IMR-90 (cell line): Measurements from ENCODE around the gene WASHC3. TPM values are rescaled to one million over a fixed set of nuclear protein-coding genes. Genes with fewer than 3 reads are reported as not detected.

Source experiments
- ATAC-seq: fragments of 200-7000 bp; cut with Tn5 transposase; 2 replicates; pipeline ENCODE4 v1.9.1; 2020; ENCODE audit warnings: low read depth, mild to moderate bottlenecking, moderate library complexity
- BruUV-seq: library from RNA; stranded (reverse); fragments of 400-500 nt; replicated peaks from 2 replicates; lab custom pipeline; 2021; lab: Mats Ljungman, UMichigan
- CTCF ChIA-PET: fragments of 300-600 bp; formaldehyde crosslinking; extraction: SDS; loops from one replicate; lab custom pipeline; 2021; ENCODE audit warnings: antibody characterized with exemption; lab: Yijun Ruan, JAX
- POLR2A ChIA-PET: fragments of 300-600 bp; sonication (Branson Sonifier 250); formaldehyde crosslinking; loops from one replicate; lab custom pipeline; 2022; ENCODE audit warnings: antibody characterized with exemption; ENCODE audit not compliant: unreplicated experiment; lab: Charles Lee
- DNase-seq: peaks from one replicate; pipeline ENCODE4 v3.0.0; 2013
- H2AFZ ChIP-seq: replicated peaks from 2 replicates; pipeline ENCODE3; 2013; ENCODE audit warnings: low read length, mild to moderate bottlenecking; ENCODE audit not compliant: poor library complexity
- H2AK5ac ChIP-seq: 2 replicates; pipeline ENCODE4 v1.6.1; 2013; ENCODE audit warnings: low read depth, low read length, inconsistent platforms
- H2AK9ac ChIP-seq: replicated peaks from 2 replicates; pipeline ENCODE3; 2013; ENCODE audit warnings: mild to moderate bottlenecking, low read depth, low read length, moderate library complexity; ENCODE audit not compliant: poor library complexity
- H2BK120ac ChIP-seq: 2 replicates; pipeline ENCODE4 v1.6.1; 2013; ENCODE audit warnings: low read depth, low read length, inconsistent platforms
- H2BK15ac ChIP-seq: 3 replicates; pipeline ENCODE4 v1.6.1; 2013; ENCODE audit warnings: low read depth, low read length, inconsistent platforms
- H2BK20ac ChIP-seq: 2 replicates; pipeline ENCODE4 v1.6.1; 2013; ENCODE audit warnings: low read depth, mild to moderate bottlenecking, inconsistent platforms, low read length, moderate library complexity
- H2BK5ac ChIP-seq: 2 replicates; pipeline ENCODE4 v1.6.1; 2013; ENCODE audit warnings: mild to moderate bottlenecking, low read depth, low read length, inconsistent platforms; ENCODE audit not compliant: poor library complexity, severe bottlenecking
- H3K14ac ChIP-seq: replicated peaks from 2 replicates; pipeline ENCODE4 v1.6.1; 2013; ENCODE audit warnings: low read depth, low read length, inconsistent platforms
- H3K18ac ChIP-seq: 2 replicates; pipeline ENCODE4 v1.6.1; 2013; ENCODE audit warnings: low read depth, low read length, control low read depth
- H3K23ac ChIP-seq: 2 replicates; pipeline ENCODE4 v1.6.1; 2013; ENCODE audit warnings: low read depth, low read length, inconsistent platforms
- H3K27ac ChIP-seq: 2 replicates; pipeline ENCODE4 v1.5.1; 2013; ENCODE audit warnings: mild to moderate bottlenecking, control low read depth, low read length; ENCODE audit not compliant: insufficient read depth
- H3K27me3 ChIP-seq: 2 replicates; pipeline ENCODE4 v1.6.1; 2013; ENCODE audit warnings: low read length; ENCODE audit not compliant: control insufficient read depth, insufficient read depth
- H3K36me3 ChIP-seq: 2 replicates; pipeline ENCODE4 v1.6.1; 2013; ENCODE audit warnings: low read length, mixed read lengths; ENCODE audit not compliant: control insufficient read depth, insufficient read depth
- H3K4ac ChIP-seq: 2 replicates; pipeline ENCODE4 v1.6.1; 2013; ENCODE audit warnings: low read depth, low read length, inconsistent platforms
- H3K4me1 ChIP-seq: 2 replicates; pipeline ENCODE4 v1.6.1; 2013; ENCODE audit warnings: low read length, mixed read lengths; ENCODE audit not compliant: control insufficient read depth, insufficient read depth
- H3K4me2 ChIP-seq: 2 replicates; pipeline ENCODE4 v1.6.1; 2013; ENCODE audit warnings: low read depth, mild to moderate bottlenecking, control low read depth, low read length, moderate library complexity
- H3K4me3 ChIP-seq: 2 replicates; pipeline ENCODE4 v1.5.1; 2013; ENCODE audit warnings: low read depth, mild to moderate bottlenecking, control low read depth, low read length, moderate library complexity; ENCODE audit not compliant: insufficient read depth
- H3K56ac ChIP-seq: 2 replicates; pipeline ENCODE4 v1.6.1; 2013; ENCODE audit warnings: low read length, inconsistent platforms; ENCODE audit not compliant: insufficient read depth; ENCODE audit errors: extremely low read depth
- H3K79me1 ChIP-seq, 2 experiments: 2 replicates each; pipeline ENCODE4 v1.6.1; 2013; ENCODE audit warnings: low read length in 2 of 2, inconsistent platforms in 1 of 2, low read depth in 1 of 2
- H3K9ac ChIP-seq: 2 replicates; pipeline ENCODE4 v1.6.1; 2013; ENCODE audit warnings: low read depth, low read length, control low read depth
- H3K9me1 ChIP-seq: 2 replicates; pipeline ENCODE4 v1.6.1; 2013; ENCODE audit warnings: low read length, inconsistent platforms; ENCODE audit not compliant: insufficient read depth
- H3K9me3 ChIP-seq: 2 replicates; pipeline ENCODE4 v1.6.1; 2013; ENCODE audit warnings: low read length; ENCODE audit not compliant: control insufficient read depth, insufficient read depth
- H4K20me1 ChIP-seq: 2 replicates; pipeline ENCODE4 v1.6.1; 2013; ENCODE audit warnings: low read length, inconsistent platforms; ENCODE audit not compliant: insufficient read depth
- H4K5ac ChIP-seq: 2 replicates; pipeline ENCODE4 v1.6.1; 2013; ENCODE audit warnings: mild to moderate bottlenecking, low read depth, low read length, control low read depth
- H4K8ac ChIP-seq, 2 experiments: 2 replicates each; pipeline ENCODE4 v1.6.1; 2013; ENCODE audit warnings: low read depth in 2 of 2, low read length in 2 of 2, control low read depth in 1 of 2, inconsistent platforms in 1 of 2
- H4K91ac ChIP-seq: 2 replicates; pipeline ENCODE4 v1.6.1; 2013; ENCODE audit warnings: low read depth, low read length, inconsistent platforms; ENCODE audit not compliant: insufficient read depth
- BHLHE40 ChIP-seq: fragments of 150-350 bp; IDR thresholded peaks from 2 replicates; pipeline ENCODE4 v1.6.1; 2016; ENCODE audit warnings: mild to moderate bottlenecking, low read depth, low read length
- CEBPB ChIP-seq: IDR thresholded peaks from 2 replicates; pipeline ENCODE4 v1.6.1; 2012; ENCODE audit warnings: low read depth, low read length, improper control_type of control experiment
- CHD1 ChIP-seq: IDR thresholded peaks from 2 replicates; pipeline ENCODE4 v1.6.1; 2012; ENCODE audit warnings: low read depth, low read length, improper control_type of control experiment
- ELK1 ChIP-seq: fragments of 150-350 bp; IDR thresholded peaks from 2 replicates; pipeline ENCODE4 v1.6.1; 2016; ENCODE audit warnings: low read depth, mild to moderate bottlenecking, low read length, moderate library complexity, borderline replicate concordance
- FOS ChIP-seq: fragments of 150-350 bp; IDR thresholded peaks from 2 replicates; pipeline ENCODE4 v1.6.1; 2016; ENCODE audit warnings: low read depth, low read length
- MAFK ChIP-seq: IDR thresholded peaks from 2 replicates; pipeline ENCODE4 v1.6.1; 2012; ENCODE audit warnings: low read depth, low read length, improper control_type of control experiment
- MAZ ChIP-seq: IDR thresholded peaks from 2 replicates; pipeline ENCODE4 v1.6.1; 2012; ENCODE audit warnings: low read depth, mild to moderate bottlenecking, low read length, improper control_type of control experiment, moderate library complexity, borderline replicate concordance
- MXI1 ChIP-seq: IDR thresholded peaks from 2 replicates; pipeline ENCODE4 v1.6.1; 2012; ENCODE audit warnings: low read depth, mild to moderate bottlenecking, low read length, moderate library complexity, borderline replicate concordance
- NFE2L2 ChIP-seq: fragments of 150-350 bp; IDR thresholded peaks from 2 replicates; pipeline ENCODE4 v1.6.1; 2016; ENCODE audit warnings: low read depth, mild to moderate bottlenecking, low read length
- POLR2A ChIP-seq: IDR thresholded peaks from 2 replicates; pipeline ENCODE4 v1.6.1; 2012; ENCODE audit warnings: mild to moderate bottlenecking, low read depth, low read length
- RAD21 ChIP-seq: IDR thresholded peaks from 2 replicates; pipeline ENCODE4 v1.6.1; 2012; ENCODE audit warnings: low read length, improper control_type of control experiment
- RCOR1 ChIP-seq: IDR thresholded peaks from 2 replicates; pipeline ENCODE4 v1.6.1; 2012; ENCODE audit warnings: mild to moderate bottlenecking, low read length, improper control_type of control experiment; ENCODE audit not compliant: insufficient replicate concordance
- RFX5 ChIP-seq: IDR thresholded peaks from 2 replicates; pipeline ENCODE4 v1.8.0; 2012; ENCODE audit warnings: low read depth, mild to moderate bottlenecking, low read length, moderate library complexity
- SMC3 ChIP-seq: fragments of 150-350 bp; IDR thresholded peaks from 2 replicates; pipeline ENCODE4 v1.6.1; 2016; ENCODE audit warnings: low read depth, mild to moderate bottlenecking, antibody characterized with exemption, low read length, moderate library complexity
- USF2 ChIP-seq: fragments of 150-350 bp; IDR thresholded peaks from 2 replicates; pipeline ENCODE4 v1.6.1; 2017; ENCODE audit warnings: mild to moderate bottlenecking, antibody characterized with exemption, low read length, low read depth
- WGBS, 2 experiments: methylation state at CpG; one replicate each; pipeline versions ENCODE4 v1.1.5 to v1.1.7; 2013; ENCODE audit warnings: missing lambda C conversion rate in 2 of 2; ENCODE audit not compliant: insufficient read length in 1 of 2; ENCODE audit errors: extremely low coverage in 2 of 2; 5-methylcytosine and 5-hydroxymethylcytosine counted together
- dilution Hi-C: fragments of 300-500 bp; cut with HindIII; formaldehyde crosslinking; loops from one replicate; pipeline ENCODE4 v1.14.3; 2018; ENCODE audit warnings: low sequenced_read_pairs; ENCODE audit not compliant: unreplicated experiment
- in situ Hi-C: fragments of 300-500 bp; cut with MboI; formaldehyde crosslinking; loops from 3 replicates; pipeline ENCODE4 v1.14.3; 2019; ENCODE audit warnings: low sequenced_read_pairs, inconsistent platforms, mixed read lengths
- intact Hi-C: fragments of 100-400 bp; cut with micrococcal nuclease; formaldehyde crosslinking; loops from 2 replicates; pipeline ENCODE4 v1.10.0; 2022
- polyA plus RNA-seq, 3 experiments: library from polyadenylated mRNA; depleted of rRNA; stranded (reverse); fragments of >200 nt; gene quantifications; 2 replicates each; pipeline ENCODE4 v1.2.3, GENCODE V29; 2012; ENCODE audit warnings: low replicate concordance in 1 of 3
- total RNA-seq: library from RNA; depleted of rRNA; stranded (reverse); fragments of >200 nt; gene quantifications from 2 replicates; pipeline ENCODE4 v1.2.3, GENCODE V29; 2012
- TF ChIP-seq, protein P1 (sequence below): conservative IDR thresholded peaks from 2 replicates; pipeline ENCODE4 v1.5.1; 2012; ENCODE audit warnings: mild to moderate bottlenecking, low read depth, low read length, improper control_type of control experiment

Gene WASHC3
- total and polyA plus RNA-seq, 2 of the 4 experiments (the other 2 are of a cell fraction): 54.8 to 87.1 TPM

GRCh38 chr12:101967506-101967905 is 94.3 kb downstream of the WASHC3 start:
- H3K9me1 ChIP-seq: no peaks in the 10 kb centered on the region
- CTCF ChIA-PET: no interaction called here
- H4K20me1 ChIP-seq: no peaks in the 10 kb centered on the region
- no peak overlapping the region for H3K9ac ChIP-seq
- H4K8ac ChIP-seq: no peak overlapping the region
- H2BK20ac ChIP-seq: no peak overlapping the region
- no peak overlapping the region for H3K56ac ChIP-seq
- POLR2A ChIA-PET: no interaction called here
- H2AFZ ChIP-seq: no peak overlapping the region
- no TSS peak for BruUV-seq
- H3K79me1 ChIP-seq: no peaks in the 10 kb centered on the region
- H3K4me3 ChIP-seq: no peak overlapping the region
- H2BK5ac ChIP-seq: no peak overlapping the region
- H4K5ac ChIP-seq: no peak overlapping the region
- H4K91ac ChIP-seq: no peak overlapping the region
- H3K9me3 ChIP-seq: no peaks in the 10 kb centered on the region
- intact Hi-C loops (loop anchor here (5.0 kb wide), 1 partner anchor 35 kb away; no protein-coding TSS in a partner anchor), dilution Hi-C loops (no loop called here), in situ Hi-C loops (loop anchor here (25.0 kb wide), 1 partner anchor 770 kb away; no protein-coding TSS in a partner anchor)
- no peaks in the 10 kb centered on the region for H3K36me3 ChIP-seq
- H3K27me3 ChIP-seq: no peaks in the 10 kb centered on the region
- no peak overlapping the region for H3K14ac ChIP-seq
- no peak for TF ChIP-seq MXI1
- TF ChIP-seq CHD1: no peak
- TF ChIP-seq MAFK: no peak
- TF ChIP-seq POLR2A: no peak
- TF ChIP-seq RAD21: no peak
- TF ChIP-seq BHLHE40: no peak
- no peak for TF ChIP-seq CEBPB
- TF ChIP-seq USF2: no peak
- TF ChIP-seq MAZ: no peak
- no peak for TF ChIP-seq ELK1
- no peak for TF ChIP-seq NFE2L2
- TF ChIP-seq RCOR1: no peak
- TF ChIP-seq, protein P1, sequence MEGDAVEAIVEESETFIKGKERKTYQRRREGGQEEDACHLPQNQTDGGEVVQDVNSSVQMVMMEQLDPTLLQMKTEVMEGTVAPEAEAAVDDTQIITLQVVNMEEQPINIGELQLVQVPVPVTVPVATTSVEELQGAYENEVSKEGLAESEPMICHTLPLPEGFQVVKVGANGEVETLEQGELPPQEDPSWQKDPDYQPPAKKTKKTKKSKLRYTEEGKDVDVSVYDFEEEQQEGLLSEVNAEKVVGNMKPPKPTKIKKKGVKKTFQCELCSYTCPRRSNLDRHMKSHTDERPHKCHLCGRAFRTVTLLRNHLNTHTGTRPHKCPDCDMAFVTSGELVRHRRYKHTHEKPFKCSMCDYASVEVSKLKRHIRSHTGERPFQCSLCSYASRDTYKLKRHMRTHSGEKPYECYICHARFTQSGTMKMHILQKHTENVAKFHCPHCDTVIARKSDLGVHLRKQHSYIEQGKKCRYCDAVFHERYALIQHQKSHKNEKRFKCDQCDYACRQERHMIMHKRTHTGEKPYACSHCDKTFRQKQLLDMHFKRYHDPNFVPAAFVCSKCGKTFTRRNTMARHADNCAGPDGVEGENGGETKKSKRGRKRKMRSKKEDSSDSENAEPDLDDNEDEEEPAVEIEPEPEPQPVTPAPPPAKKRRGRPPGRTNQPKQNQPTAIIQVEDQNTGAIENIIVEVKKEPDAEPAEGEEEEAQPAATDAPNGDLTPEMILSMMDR: no peak
- no peak for TF ChIP-seq RFX5
- no peak for TF ChIP-seq SMC3
- TF ChIP-seq FOS: no peak
- no peak overlapping the region for H2AK9ac ChIP-seq
- H2BK15ac ChIP-seq: no peak overlapping the region
- H3K4ac ChIP-seq: no peak overlapping the region
- H3K4me2 ChIP-seq: no peak overlapping the region
- WGBS, 2 experiments: no CpG with 5 or more reads among the region's 4 CpGs
- no peak overlapping the region for H2AK5ac ChIP-seq
- H3K4me1 ChIP-seq: no peaks in the 10 kb centered on the region
- H2BK120ac ChIP-seq: no peak overlapping the region
- ATAC-seq: no peak
- no peak overlapping the region for H3K27ac ChIP-seq
- no peak overlapping the region for H3K23ac ChIP-seq
- no peak for DNase-seq
- no peak overlapping the region for H3K18ac ChIP-seq
